Ascending aorta (tissue), 2 donors: Measurements from ENCODE around the gene EXOC4. TPM values are rescaled to one million over a fixed set of nuclear protein-coding genes. Genes with fewer than 3 reads are reported as not detected.

ENCODE experiments used
- DNase-seq, 2 donors: peaks; one replicate each; pipeline ENCODE4 v3.0.0-alpha.2; 2019; ENCODE audit warnings: low spot score in 2 of 2
- H3K27ac ChIP-seq, 2 donors: fragments of 200-600 bp; sonication (generic); one replicate each; pipeline ENCODE4 v1.5.1; 2016 to 2017; ENCODE audit warnings: mild to moderate bottlenecking in 1 of 2
- H3K27me3 ChIP-seq: fragments of 200-600 bp; sonication (generic); one replicate; pipeline ENCODE4 v1.5.1; 2017
- H3K36me3 ChIP-seq, 2 donors: fragments of 200-600 bp; sonication (generic); one replicate each; pipeline ENCODE4 v1.5.1; 2016
- H3K4me1 ChIP-seq, 2 donors: fragments of 200-600 bp; sonication (generic); one replicate each; pipeline ENCODE4 v1.5.1; 2016 to 2017; ENCODE audit warnings: mild to moderate bottlenecking in 1 of 2
- H3K4me3 ChIP-seq, 2 donors: fragments of 200-600 bp; sonication (generic); one replicate each; pipeline ENCODE4 v1.5.1; 2016 to 2017; ENCODE audit warnings: mild to moderate bottlenecking in 1 of 2
- H3K9me3 ChIP-seq, 2 donors: fragments of 200-600 bp; sonication (generic); one replicate each; pipeline ENCODE4 v1.5.1; 2016
- intact Hi-C: fragments of 100-400 bp; cut with DNase I; formaldehyde crosslinking; loops from one replicate; pipeline ENCODE4 v1.15.1; 2023
- total RNA-seq: library from RNA; depleted of rRNA; stranded (reverse); fragments of >200 nt; gene quantifications from one replicate; pipeline ENCODE4 v1.1.0, GENCODE V29; 2016
- TF ChIP-seq, protein P1 (sequence below), 3 experiments: fragments of 200-600 bp in 2 of 3; fragments of 450-650 bp in 1 of 3; sonication (generic) in 2 of 3; IDR thresholded peaks; one replicate each; pipeline ENCODE4 v1.5.1; 2016 to 2019; ENCODE audit warnings: antibody characterized with exemption in 3 of 3, mild to moderate bottlenecking in 1 of 3, moderate library complexity in 1 of 3

Gene EXOC4
- total RNA-seq, 1 donor from 2014 or later, result 27.1 TPM

DNA sequence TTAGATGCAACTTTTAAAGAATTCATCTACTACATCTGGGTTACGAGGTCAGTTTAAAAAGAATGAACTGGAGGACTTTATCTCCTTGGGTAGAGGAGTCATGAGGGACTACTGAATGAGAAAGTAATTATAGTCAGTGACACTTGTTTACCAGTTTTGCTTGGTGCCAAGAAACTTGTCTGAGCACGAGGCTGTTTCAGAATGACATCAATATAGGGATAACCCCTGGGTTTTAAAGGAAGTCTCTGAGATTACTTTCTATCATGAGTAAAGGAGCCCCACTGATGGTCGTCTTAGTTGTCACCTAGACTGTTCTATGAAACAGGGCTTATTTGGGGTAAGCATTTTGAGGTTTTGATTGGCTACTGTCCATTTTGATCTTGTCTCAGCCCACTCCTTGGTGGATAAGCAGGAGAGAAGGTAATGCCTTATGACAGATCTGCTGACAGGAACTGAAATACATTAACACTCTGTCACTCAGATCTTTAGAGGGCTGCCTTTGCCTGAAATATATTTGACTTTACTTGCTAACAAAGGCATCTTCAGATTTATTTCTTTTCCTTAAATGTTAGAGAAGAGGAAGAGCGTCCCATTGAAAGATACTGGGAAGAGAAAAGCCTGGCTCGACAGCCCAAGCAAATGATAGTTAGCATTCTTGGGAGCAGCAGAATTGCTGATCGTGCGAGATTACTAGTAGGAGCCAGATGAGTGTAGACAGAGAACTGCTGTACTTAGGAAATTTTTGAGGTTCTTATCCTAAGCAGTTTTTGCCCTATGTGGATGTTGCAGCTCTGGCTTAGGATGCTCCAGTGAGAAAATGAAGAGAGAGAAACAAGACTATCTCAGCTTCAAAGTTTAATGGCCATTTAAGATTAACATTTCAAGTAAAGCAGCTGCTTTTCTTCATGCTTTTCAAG lies 575.1 kb downstream of the EXOC4 start:
- TF ChIP-seq, protein P1, sequence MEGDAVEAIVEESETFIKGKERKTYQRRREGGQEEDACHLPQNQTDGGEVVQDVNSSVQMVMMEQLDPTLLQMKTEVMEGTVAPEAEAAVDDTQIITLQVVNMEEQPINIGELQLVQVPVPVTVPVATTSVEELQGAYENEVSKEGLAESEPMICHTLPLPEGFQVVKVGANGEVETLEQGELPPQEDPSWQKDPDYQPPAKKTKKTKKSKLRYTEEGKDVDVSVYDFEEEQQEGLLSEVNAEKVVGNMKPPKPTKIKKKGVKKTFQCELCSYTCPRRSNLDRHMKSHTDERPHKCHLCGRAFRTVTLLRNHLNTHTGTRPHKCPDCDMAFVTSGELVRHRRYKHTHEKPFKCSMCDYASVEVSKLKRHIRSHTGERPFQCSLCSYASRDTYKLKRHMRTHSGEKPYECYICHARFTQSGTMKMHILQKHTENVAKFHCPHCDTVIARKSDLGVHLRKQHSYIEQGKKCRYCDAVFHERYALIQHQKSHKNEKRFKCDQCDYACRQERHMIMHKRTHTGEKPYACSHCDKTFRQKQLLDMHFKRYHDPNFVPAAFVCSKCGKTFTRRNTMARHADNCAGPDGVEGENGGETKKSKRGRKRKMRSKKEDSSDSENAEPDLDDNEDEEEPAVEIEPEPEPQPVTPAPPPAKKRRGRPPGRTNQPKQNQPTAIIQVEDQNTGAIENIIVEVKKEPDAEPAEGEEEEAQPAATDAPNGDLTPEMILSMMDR (IDR thresholded peaks at IDR 0.05), result no peak
- no peak for DNase-seq
- H3K4me1 ChIP-seq, result no peaks in the 10 kb centered on the region
- no peak overlapping the region for H3K4me3 ChIP-seq
- no peaks in the 10 kb centered on the region for H3K27me3 ChIP-seq
- H3K27ac ChIP-seq, result no peak overlapping the region
- H3K36me3 ChIP-seq, result peaks cover 0 to 3% of the 10 kb centered on the region in 2 donors
- no peaks in the 10 kb centered on the region for H3K9me3 ChIP-seq
- intact Hi-C loops, result no loop called here

DNA sequence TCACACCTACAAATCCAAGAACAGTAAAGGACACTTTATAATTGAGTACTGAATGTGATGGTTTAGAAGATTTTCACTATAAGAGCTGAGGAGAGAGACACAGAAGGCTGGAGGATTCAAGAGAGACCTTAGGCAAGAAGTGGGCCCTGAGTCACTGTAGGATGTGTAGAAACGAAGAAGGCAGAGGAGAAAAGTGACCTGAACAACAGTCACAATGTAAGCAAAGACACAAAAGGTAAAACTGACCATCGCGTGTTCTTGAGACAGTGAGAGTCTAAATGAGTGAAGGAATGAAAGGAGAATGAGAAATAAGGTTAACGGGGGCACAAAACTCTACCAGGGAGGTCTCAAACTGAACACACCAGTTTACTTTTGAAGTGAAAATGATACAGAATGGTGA lies 576.0 kb downstream of the EXOC4 start:
- no peaks in the 10 kb centered on the region for H3K27me3 ChIP-seq
- H3K36me3 ChIP-seq, result peaks cover 0 to 3% of the 10 kb centered on the region in 2 donors
- no peak for DNase-seq
- no peaks in the 10 kb centered on the region for H3K9me3 ChIP-seq
- no peaks in the 10 kb centered on the region for H3K4me1 ChIP-seq
- intact Hi-C loops, result no loop called here
- H3K27ac ChIP-seq, result no peak overlapping the region
- TF ChIP-seq, protein P1 (IDR thresholded peaks at IDR 0.05), result no peak
- H3K4me3 ChIP-seq, result no peak overlapping the region

DNA sequence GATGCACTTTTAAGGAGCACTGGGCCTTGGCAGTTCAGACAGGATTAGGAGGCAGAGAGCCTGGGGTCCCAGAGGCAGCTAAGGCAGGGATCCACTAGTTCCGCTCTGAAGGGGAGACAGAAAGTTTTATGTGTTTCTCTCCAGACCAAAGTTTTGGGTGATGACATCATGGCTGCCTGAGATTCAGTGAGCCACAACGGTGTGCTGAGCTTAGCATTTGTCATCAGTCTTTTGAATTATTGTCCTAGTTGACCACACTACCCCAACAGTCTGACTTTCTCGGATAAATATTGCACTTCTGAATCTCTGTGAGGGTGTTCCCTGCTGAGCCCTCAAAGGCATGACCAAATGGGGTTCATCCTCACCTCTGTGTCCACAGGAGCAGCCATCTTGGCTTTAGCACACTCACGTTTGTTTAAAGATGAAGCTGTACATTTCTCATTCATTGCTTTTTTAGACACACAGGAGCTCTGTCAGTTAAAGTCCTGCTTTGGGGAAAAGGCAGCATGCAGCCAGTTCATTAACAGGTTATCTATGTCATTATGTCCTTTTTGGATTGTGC lies 576.5 kb downstream of the EXOC4 start:
- Histone ChIP-seq H3K9me3 (no peaks in the 10 kb centered on the region), H3K36me3 (peaks cover 0 to 3% of the 10 kb centered on the region in 2 donors), H3K27ac (no peak overlapping the region), H3K27me3 (no peaks in the 10 kb centered on the region), H3K4me1 (no peaks in the 10 kb centered on the region), H3K4me3 (no peak overlapping the region)
- TF ChIP-seq, protein P1 (IDR thresholded peaks at IDR 0.05), result no peak
- intact Hi-C loops, result no loop called here
- no peak for DNase-seq

DNA sequence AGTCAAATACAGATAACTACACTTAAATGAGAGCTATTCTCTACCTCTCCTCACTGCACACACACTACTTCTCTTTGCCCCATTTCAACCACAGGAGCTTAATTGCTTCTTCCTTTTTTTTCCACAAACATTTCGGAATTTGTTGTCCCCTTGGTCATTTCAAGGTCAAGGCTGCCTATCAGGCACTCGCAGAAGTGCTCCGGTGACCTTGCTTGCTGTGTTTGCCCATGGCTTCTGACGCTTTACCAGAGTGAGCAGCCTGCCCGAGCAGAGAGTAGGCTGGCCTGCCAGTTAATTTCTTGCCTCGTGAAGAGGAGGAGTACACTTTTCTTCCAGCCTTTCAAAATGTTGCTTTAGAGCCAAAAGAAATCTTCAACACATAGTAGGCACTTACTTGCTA lies 577.2 kb downstream of the EXOC4 start:
- H3K4me1 ChIP-seq, result no peaks in the 10 kb centered on the region
- TF ChIP-seq, protein P1 (IDR thresholded peaks at IDR 0.05), result no peak
- DNase-seq, result no peak
- H3K27me3 ChIP-seq, result no peaks in the 10 kb centered on the region
- peaks cover 0 to 3% of the 10 kb centered on the region in 2 donors for H3K36me3 ChIP-seq
- intact Hi-C loops, result no loop called here
- H3K9me3 ChIP-seq, result no peaks in the 10 kb centered on the region
- no peak overlapping the region for H3K4me3 ChIP-seq
- H3K27ac ChIP-seq, result no peak overlapping the region

DNA sequence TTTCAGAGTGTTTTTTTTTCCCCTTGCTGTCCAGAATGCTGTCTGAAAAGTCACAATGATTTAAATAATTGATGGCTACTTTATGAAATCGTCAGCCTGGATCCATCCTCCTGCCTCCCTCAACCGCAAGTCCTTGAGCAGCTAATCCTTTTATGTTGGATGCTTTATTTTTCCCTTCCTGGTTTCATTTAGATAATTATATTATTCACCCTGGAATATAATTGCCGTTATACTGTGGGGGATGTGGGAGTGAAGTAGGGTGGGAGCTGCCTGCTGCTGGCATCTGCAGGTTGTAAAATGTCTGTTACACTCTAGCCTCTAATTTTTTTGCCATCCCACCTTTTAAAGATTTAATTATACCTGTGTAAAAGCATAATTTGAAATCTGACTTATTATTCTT lies 583.8 kb downstream of the EXOC4 start:
- intact Hi-C loops, result no loop called here

More for the DNA sequence above, 583.8 kb downstream of the EXOC4 start:
- no peak overlapping the region for H3K4me3 ChIP-seq
- no peaks in the 10 kb centered on the region for H3K27me3 ChIP-seq
- H3K9me3 ChIP-seq, result no peaks in the 10 kb centered on the region
- TF ChIP-seq, protein P1 (IDR thresholded peaks at IDR 0.05), result no peak
- no peak overlapping the region for H3K27ac ChIP-seq
- no peaks in the 10 kb centered on the region for H3K4me1 ChIP-seq
- no peaks in the 10 kb centered on the region for H3K36me3 ChIP-seq
- DNase-seq, result no peak
